ENCODE data around the gene NKG7. TPM values are rescaled to one million over a fixed set of nuclear protein-coding genes. Genes with fewer than 3 reads are reported as not detected.

The NKG7 gene
- total and polyA plus RNA-seq, 2 of the 13 experiments (the other 11 are each of a cell fraction or from before 2014, with no cell fraction given), result 0.40 TPM; not detected in 1

- TF ChIP-seq ZBTB2 (CRISPR knock-in tag; IDR thresholded peaks at IDR 0.05; ENCODE audit: low read depth) (peak; percentile 72; the same call in 1 of the 2 replicates), DRAP1 (CRISPR knock-in tag; IDR thresholded peaks at IDR 0.05) (peak; percentile 73), ZNF891 (CRISPR knock-in tag; IDR thresholded peaks at IDR 0.05) (peak; percentile 98), HCFC1 (IDR thresholded peaks at IDR 0.05; ENCODE audit: low read depth, low read length) (peak; percentile 31; the same call in 1 of the 2 replicates), ZNF784 (CRISPR knock-in tag; IDR thresholded peaks at IDR 0.05; ENCODE audit: borderline replicate concordance) (peak; percentile 91), ZNF816 (CRISPR knock-in tag; IDR thresholded peaks at IDR 0.05; ENCODE audit: borderline replicate concordance) (no peak), ZNF674 (CRISPR knock-in tag; IDR thresholded peaks at IDR 0.05; ENCODE audit: low read depth) (no peak), ZNF883 (CRISPR knock-in tag; IDR thresholded peaks at IDR 0.05; ENCODE audit: not compliant biosample characterization) (peak; percentile 98), ZNF800 (CRISPR knock-in tag; IDR thresholded peaks at IDR 0.05) (peak; percentile 90), NFAT5 (CRISPR knock-in tag; IDR thresholded peaks at IDR 0.05) (peak; percentile 98), MAFF (IDR thresholded peaks at IDR 0.05; ENCODE audit: low read depth, low read length) (no peak), PPARG (CRISPR knock-in tag; conservative IDR thresholded peaks at IDR 0.05) (peak; percentile 87), SRSF9 (IDR thresholded peaks at IDR 0.05; ENCODE audit: borderline replicate concordance, insufficient read depth, low read depth, low read length, poor library complexity, severe bottlenecking) (no peak), CBX1 (IDR thresholded peaks at IDR 0.05; ENCODE audit: low read depth) (no peak)
Observed at GRCh38 chr19:51422053-51422448, 49.6 kb upstream of the NKG7 start (continued).

All from HepG2 (cell line).